Measurements from ENCODE around the gene RAB3IL1.
"Not testable (repeated sequence)": the region's sequence is repeated elsewhere in the genome, so short reads cannot be mapped to it uniquely, and the experiment has no call there.

Gene RAB3IL1

GRCh38 chr11:61887839-61888494, 29.4 kb downstream of the RAB3IL1 start:
- DNase-seq = no peak
- Histone ChIP-seq H3K9me3 (ENCODE audit: control insufficient read depth, low read length) (no peaks in the 10 kb centered on the region), H3K27ac (ENCODE audit: insufficient read depth, low read length, poor library complexity, severe bottlenecking) (no peak overlapping the region), H3K36me3 (ENCODE audit: control insufficient read depth, insufficient read depth, low read length) (no peaks in the 10 kb centered on the region), H3K4me1 (ENCODE audit: control insufficient read depth, insufficient read depth, low read length, poor library complexity, severe bottlenecking) (peaks cover 9% of the 10 kb centered on the region), H3K4me3 (ENCODE audit: insufficient read depth, low read depth, low read length, poor library complexity, severe bottlenecking) (no peak overlapping the region), H3K27me3 (replicated peaks; ENCODE audit: control insufficient read depth, insufficient read depth, low read length, poor library complexity, severe bottlenecking) (no peaks in the 10 kb centered on the region)

GRCh38 chr11:61886643-61887042, 30.7 kb downstream of the RAB3IL1 start:
- Histone ChIP-seq H3K4me1 (ENCODE audit: control insufficient read depth, insufficient read depth, low read length, poor library complexity, severe bottlenecking) (peaks cover 9% of the 10 kb centered on the region), H3K9me3 (ENCODE audit: control insufficient read depth, low read length) (no peaks in the 10 kb centered on the region)

GRCh38 chr11:61885784-61886580, 31.4 kb downstream of the RAB3IL1 start:
- H3K36me3 ChIP-seq (ENCODE audit: control insufficient read depth, insufficient read depth, low read length) = no peaks in the 10 kb centered on the region
- H3K27ac ChIP-seq (ENCODE audit: insufficient read depth, low read length, poor library complexity, severe bottlenecking) = no peak overlapping the region
- no peak overlapping the region for H3K4me3 ChIP-seq (ENCODE audit: insufficient read depth, low read depth, low read length, poor library complexity, severe bottlenecking)
- DNase-seq = no peak
- H3K27me3 ChIP-seq (replicated peaks; ENCODE audit: control insufficient read depth, insufficient read depth, low read length, poor library complexity, severe bottlenecking) = no peaks in the 10 kb centered on the region
- H3K9me3 ChIP-seq (ENCODE audit: control insufficient read depth, low read length) = no peaks in the 10 kb centered on the region
- H3K4me1 ChIP-seq (ENCODE audit: control insufficient read depth, insufficient read depth, low read length, poor library complexity, severe bottlenecking) = peaks cover 9% of the 10 kb centered on the region

More at GRCh38 chr11:61886643-61887042, 30.7 kb downstream of the RAB3IL1 start:
- Histone ChIP-seq H3K36me3 (ENCODE audit: control insufficient read depth, insufficient read depth, low read length) (no peaks in the 10 kb centered on the region), H3K4me3 (ENCODE audit: insufficient read depth, low read depth, low read length, poor library complexity, severe bottlenecking) (no peak overlapping the region), H3K27ac (ENCODE audit: insufficient read depth, low read length, poor library complexity, severe bottlenecking) (no peak overlapping the region), H3K27me3 (replicated peaks; ENCODE audit: control insufficient read depth, insufficient read depth, low read length, poor library complexity, severe bottlenecking) (no peaks in the 10 kb centered on the region)
- no peak for DNase-seq

- Histone ChIP-seq H3K9me3 (ENCODE audit: control insufficient read depth, low read length) (no peaks in the 10 kb centered on the region), H3K27ac (ENCODE audit: insufficient read depth, low read length, poor library complexity, severe bottlenecking) (no peak overlapping the region), H3K4me3 (ENCODE audit: insufficient read depth, low read depth, low read length, poor library complexity, severe bottlenecking) (no peak overlapping the region), H3K36me3 (ENCODE audit: control insufficient read depth, insufficient read depth, low read length) (no peaks in the 10 kb centered on the region), H3K27me3 (replicated peaks; ENCODE audit: control insufficient read depth, insufficient read depth, low read length, poor library complexity, severe bottlenecking) (no peaks in the 10 kb centered on the region), H3K4me1 (ENCODE audit: control insufficient read depth, insufficient read depth, low read length, poor library complexity, severe bottlenecking) (peaks cover 2% of the 10 kb centered on the region)
- no peak for DNase-seq
These were observed 32.1 kb downstream of the RAB3IL1 start for GRCh38 chr11:61885166-61885778.

GRCh38 chr11:61883947-61884346, 33.4 kb downstream of the RAB3IL1 start:
- DNase-seq = no peak
- Histone ChIP-seq H3K9me3 (ENCODE audit: control insufficient read depth, low read length) (no peaks in the 10 kb centered on the region), H3K36me3 (ENCODE audit: control insufficient read depth, insufficient read depth, low read length) (no peaks in the 10 kb centered on the region), H3K4me3 (ENCODE audit: insufficient read depth, low read depth, low read length, poor library complexity, severe bottlenecking) (no peak overlapping the region), H3K4me1 (ENCODE audit: control insufficient read depth, insufficient read depth, low read length, poor library complexity, severe bottlenecking) (no peaks in the 10 kb centered on the region), H3K27ac (ENCODE audit: insufficient read depth, low read length, poor library complexity, severe bottlenecking) (no peak overlapping the region), H3K27me3 (replicated peaks; ENCODE audit: control insufficient read depth, insufficient read depth, low read length, poor library complexity, severe bottlenecking) (no peaks in the 10 kb centered on the region)

GRCh38 chr11:61883327-61883726, 34.0 kb downstream of the RAB3IL1 start:
- Histone ChIP-seq H3K27me3 (replicated peaks; ENCODE audit: control insufficient read depth, insufficient read depth, low read length, poor library complexity, severe bottlenecking) (no peaks in the 10 kb centered on the region), H3K4me1 (ENCODE audit: control insufficient read depth, insufficient read depth, low read length, poor library complexity, severe bottlenecking) (no peaks in the 10 kb centered on the region), H3K9me3 (ENCODE audit: control insufficient read depth, low read length) (no peaks in the 10 kb centered on the region), H3K27ac (ENCODE audit: insufficient read depth, low read length, poor library complexity, severe bottlenecking) (no peak overlapping the region), H3K36me3 (ENCODE audit: control insufficient read depth, insufficient read depth, low read length) (no peaks in the 10 kb centered on the region), H3K4me3 (ENCODE audit: insufficient read depth, low read depth, low read length, poor library complexity, severe bottlenecking) (no peak overlapping the region)
- no peak for DNase-seq

- H3K27ac ChIP-seq (ENCODE audit: insufficient read depth, low read length, poor library complexity, severe bottlenecking) = no peak overlapping the region
- no peaks in the 10 kb centered on the region for H3K27me3 ChIP-seq (replicated peaks; ENCODE audit: control insufficient read depth, insufficient read depth, low read length, poor library complexity, severe bottlenecking)
- no peaks in the 10 kb centered on the region for H3K9me3 ChIP-seq (ENCODE audit: control insufficient read depth, low read length)
- no peak for DNase-seq
- H3K4me1 ChIP-seq (ENCODE audit: control insufficient read depth, insufficient read depth, low read length, poor library complexity, severe bottlenecking) = no peaks in the 10 kb centered on the region
- H3K4me3 ChIP-seq (ENCODE audit: insufficient read depth, low read depth, low read length, poor library complexity, severe bottlenecking) = no peak overlapping the region
- no peaks in the 10 kb centered on the region for H3K36me3 ChIP-seq (ENCODE audit: control insufficient read depth, insufficient read depth, low read length)
These were observed 34.5 kb downstream of the RAB3IL1 start for GRCh38 chr11:61882879-61883278.

GRCh38 chr11:61882267-61882666, 35.1 kb downstream of the RAB3IL1 start:
- not testable (repeated sequence) for H3K4me3 ChIP-seq (ENCODE audit: insufficient read depth, low read depth, low read length, poor library complexity, severe bottlenecking); H3K4me1 ChIP-seq (ENCODE audit: control insufficient read depth, insufficient read depth, low read length, poor library complexity, severe bottlenecking); H3K36me3 ChIP-seq (ENCODE audit: control insufficient read depth, insufficient read depth, low read length); H3K27ac ChIP-seq (ENCODE audit: insufficient read depth, low read length, poor library complexity, severe bottlenecking); H3K9me3 ChIP-seq (ENCODE audit: control insufficient read depth, low read length); DNase-seq; H3K27me3 ChIP-seq (replicated peaks; ENCODE audit: control insufficient read depth, insufficient read depth, low read length, poor library complexity, severe bottlenecking)

GRCh38 chr11:61881397-61881796, 36.0 kb downstream of the RAB3IL1 start:
- no peaks in the 10 kb centered on the region for H3K4me1 ChIP-seq (ENCODE audit: control insufficient read depth, insufficient read depth, low read length, poor library complexity, severe bottlenecking)
- no peaks in the 10 kb centered on the region for H3K27me3 ChIP-seq (replicated peaks; ENCODE audit: control insufficient read depth, insufficient read depth, low read length, poor library complexity, severe bottlenecking)
- no peaks in the 10 kb centered on the region for H3K36me3 ChIP-seq (ENCODE audit: control insufficient read depth, insufficient read depth, low read length)
- H3K9me3 ChIP-seq (ENCODE audit: control insufficient read depth, low read length) = no peaks in the 10 kb centered on the region
- no peak overlapping the region for H3K4me3 ChIP-seq (ENCODE audit: insufficient read depth, low read depth, low read length, poor library complexity, severe bottlenecking)
- DNase-seq = no peak
- no peak overlapping the region for H3K27ac ChIP-seq (ENCODE audit: insufficient read depth, low read length, poor library complexity, severe bottlenecking)

- H3K4me3 ChIP-seq (ENCODE audit: insufficient read depth, low read depth, low read length, poor library complexity, severe bottlenecking) = no peak overlapping the region
- H3K27ac ChIP-seq (ENCODE audit: insufficient read depth, low read length, poor library complexity, severe bottlenecking) = no peak overlapping the region
These were observed 36.9 kb downstream of the RAB3IL1 start for GRCh38 chr11:61880454-61880853.

More at GRCh38 chr11:61880454-61880853, 36.9 kb downstream of the RAB3IL1 start:
- Histone ChIP-seq H3K27me3 (replicated peaks; ENCODE audit: control insufficient read depth, insufficient read depth, low read length, poor library complexity, severe bottlenecking) (no peaks in the 10 kb centered on the region), H3K36me3 (ENCODE audit: control insufficient read depth, insufficient read depth, low read length) (no peaks in the 10 kb centered on the region), H3K9me3 (ENCODE audit: control insufficient read depth, low read length) (no peaks in the 10 kb centered on the region), H3K4me1 (ENCODE audit: control insufficient read depth, insufficient read depth, low read length, poor library complexity, severe bottlenecking) (no peaks in the 10 kb centered on the region)
- DNase-seq = no peak
